PFSK-1 (cell line): ENCODE data around the gene FRK.

Experiments
- FOXP2 ChIP-seq: optimal IDR thresholded peaks from 2 replicates; pipeline ENCODE3; 2011; ENCODE audit warnings: borderline replicate concordance, control low read depth, inconsistent platforms; ENCODE audit not compliant: insufficient read depth; ENCODE audit errors: extremely low read length, extremely low read depth
- POLR2AphosphoS5 ChIP-seq: IDR thresholded peaks from 2 replicates; pipeline ENCODE4 v1.6.1; 2012; ENCODE audit warnings: low read depth, mild to moderate bottlenecking, control low read depth, low read length, moderate library complexity
- REST ChIP-seq, 2 experiments: IDR thresholded peaks; 2 replicates each; pipeline versions ENCODE4 v1.6.1 to v1.8.0; 2011 to 2012; ENCODE audit warnings: low read depth in 2 of 2, low read length in 2 of 2, control low read depth in 1 of 2, inconsistent platforms in 1 of 2, mild to moderate bottlenecking in 1 of 2, moderate library complexity in 1 of 2; ENCODE audit not compliant: insufficient read depth in 1 of 2
- SIN3A ChIP-seq: IDR thresholded peaks from 2 replicates; pipeline ENCODE4 v1.6.1; 2012; ENCODE audit warnings: mild to moderate bottlenecking, low read length, moderate library complexity, borderline replicate concordance; ENCODE audit not compliant: insufficient read depth
- TAF1 ChIP-seq: IDR thresholded peaks from 2 replicates; pipeline ENCODE4 v1.6.1; 2012; ENCODE audit warnings: low read length, control low read depth, borderline replicate concordance; ENCODE audit not compliant: insufficient read depth

Gene FRK

GRCh38 chr6:116046737-116047136 lies 14.0 kb downstream of the FRK start:
- no peak for TF ChIP-seq REST (IDR thresholded peaks at IDR 0.05; ENCODE audit: insufficient read depth in 1 of 2, low read depth in 2 of 2, low read length in 2 of 2)
- no peak for TF ChIP-seq SIN3A
- no peak for TF ChIP-seq TAF1
- TF ChIP-seq FOXP2: no peak
- no peak for TF ChIP-seq POLR2AphosphoS5

- TF ChIP-seq FOXP2: no peak
- no peak for TF ChIP-seq SIN3A
- TF ChIP-seq REST (IDR thresholded peaks at IDR 0.05; ENCODE audit: insufficient read depth in 1 of 2, low read depth in 2 of 2, low read length in 2 of 2): no peak
- no peak for TF ChIP-seq POLR2AphosphoS5
- no peak for TF ChIP-seq TAF1
These were observed 18.8 kb downstream of the FRK start for GRCh38 chr6:116041934-116042333.

GRCh38 chr6:116040993-116041392 lies 19.7 kb downstream of the FRK start:
- TF ChIP-seq SIN3A (no peak), REST (IDR thresholded peaks at IDR 0.05; ENCODE audit: insufficient read depth in 1 of 2, low read depth in 2 of 2, low read length in 2 of 2) (no peak), FOXP2 (no peak), POLR2AphosphoS5 (no peak), TAF1 (no peak)

- TF ChIP-seq POLR2AphosphoS5: no peak
- no peak for TF ChIP-seq FOXP2
- TF ChIP-seq TAF1: no peak
- TF ChIP-seq SIN3A: no peak
- no peak for TF ChIP-seq REST (IDR thresholded peaks at IDR 0.05; ENCODE audit: insufficient read depth in 1 of 2, low read depth in 2 of 2, low read length in 2 of 2)
These were observed 23.8 kb downstream of the FRK start for GRCh38 chr6:116036885-116037284.

- no peak for TF ChIP-seq TAF1
- TF ChIP-seq POLR2AphosphoS5: no peak
- TF ChIP-seq FOXP2: no peak
- TF ChIP-seq SIN3A: no peak
- no peak for TF ChIP-seq REST (IDR thresholded peaks at IDR 0.05; ENCODE audit: insufficient read depth in 1 of 2, low read depth in 2 of 2, low read length in 2 of 2)
These were observed 24.5 kb downstream of the FRK start for GRCh38 chr6:116036075-116036773.
